HepG2 (cell line): Measurements from ENCODE around the gene HEMK1. TPM values are rescaled to one million over a fixed set of nuclear protein-coding genes. Genes with fewer than 3 reads are reported as not detected.

Experiments
- CC2D1A ChIP-seq: sonication (generic); formaldehyde crosslinking; IDR thresholded peaks from 2 replicates; pipeline ENCODE4 v1.8.1; 2023; ENCODE audit warnings: mild to moderate bottlenecking, missing genetic modification reagents
- DNMT1 ChIP-seq: sonication (generic); formaldehyde crosslinking; IDR thresholded peaks from 2 replicates; pipeline ENCODE4 v1.5.1; 2020; ENCODE audit warnings: mild to moderate bottlenecking, missing genetic modification reagents
- GLI4 ChIP-seq: sonication (generic); formaldehyde crosslinking; IDR thresholded peaks from 2 replicates; pipeline ENCODE4 v1.5.1; 2020; ENCODE audit warnings: missing genetic modification reagents, mild to moderate bottlenecking, moderate library complexity, borderline replicate concordance
- HNF4G ChIP-seq, 2 experiments: sonication (generic) in 1 of 2; formaldehyde crosslinking in 1 of 2; IDR thresholded peaks; 2 replicates each; pipeline versions ENCODE4 v1.4.0 to v1.6.1; 2011 to 2020; ENCODE audit warnings: borderline replicate concordance in 2 of 2, low read depth in 2 of 2, mild to moderate bottlenecking in 2 of 2, low read length in 1 of 2, missing genetic modification reagents in 1 of 2, moderate library complexity in 1 of 2
- MBD4 ChIP-seq: IDR thresholded peaks from 2 replicates; pipeline ENCODE4 v1.6.1; 2012; ENCODE audit warnings: low read length, inconsistent platforms, borderline replicate concordance
- NFATC3 ChIP-seq: sonication (generic); formaldehyde crosslinking; IDR thresholded peaks from 2 replicates; pipeline ENCODE4 v1.5.1; 2020; ENCODE audit warnings: mild to moderate bottlenecking, missing genetic modification reagents
- RFXANK ChIP-seq: IDR thresholded peaks from 2 replicates; pipeline ENCODE4 v1.6.1; 2016
- SIX4 ChIP-seq: sonication (generic); formaldehyde crosslinking; IDR thresholded peaks from 2 replicates; pipeline ENCODE4 v1.4.0; 2020; ENCODE audit warnings: missing genetic modification reagents
- SP1 ChIP-seq, 2 experiments: fragments of 450-650 bp in 1 of 2; sonication (generic) in 1 of 2; formaldehyde crosslinking in 1 of 2; IDR thresholded peaks; 2 replicates each; pipeline versions ENCODE4 v1.4.0 to v1.6.1; 2016 to 2020; ENCODE audit warnings: missing genetic modification reagents in 1 of 2
- SUZ12 ChIP-seq: fragments of 150-350 bp; IDR thresholded peaks from 2 replicates; pipeline ENCODE4 v1.6.1; 2014; ENCODE audit warnings: low read depth, low read length
- ZNF615 ChIP-seq: sonication (generic); formaldehyde crosslinking; IDR thresholded peaks from 2 replicates; pipeline ENCODE4 v1.5.0; 2020; ENCODE audit warnings: mild to moderate bottlenecking, missing genetic modification reagents, borderline replicate concordance
- ZNF672 ChIP-seq: sonication (generic); formaldehyde crosslinking; IDR thresholded peaks from 2 replicates; pipeline ENCODE4 v1.8.1; 2022; ENCODE audit warnings: missing genetic modification reagents
- ZNF775 ChIP-seq: sonication (generic); formaldehyde crosslinking; IDR thresholded peaks from 2 replicates; pipeline ENCODE4 v1.4.0; 2020; ENCODE audit warnings: missing genetic modification reagents, mild to moderate bottlenecking, moderate library complexity, borderline replicate concordance
- ZSCAN22 ChIP-seq: sonication (generic); formaldehyde crosslinking; IDR thresholded peaks from 2 replicates; pipeline ENCODE4 v1.4.0; 2020; ENCODE audit warnings: mild to moderate bottlenecking, missing genetic modification reagents
- polyA plus RNA-seq, 8 experiments: library from polyadenylated mRNA; depleted of rRNA in 3 of 8; stranded (reverse) in 7 of 8; unstranded in 1 of 8; fragments of >200 nt; fragmentation: Illumina TruSeq in 4 of 8; extraction: Trizol in 4 of 8; gene quantifications; 2 replicates each; pipeline versions ENCODE4 v1.2.1 to v1.2.3, GENCODE V29; 2011 to 2016; ENCODE audit warnings: low read depth in 4 of 8, missing spikeins in 1 of 8, mixed read lengths in 1 of 8; ENCODE audit not compliant: insufficient read depth in 1 of 8
- total RNA-seq, 5 experiments: library from RNA; depleted of rRNA; stranded (reverse); fragments of >200 nt; fragmentation: Illumina TruSeq; extraction: Trizol; gene quantifications; 2 replicates each; pipeline ENCODE4 v1.2.3, GENCODE V29; 2016; ENCODE audit warnings: low read depth in 1 of 5
- TF ChIP-seq, protein P1 (sequence below): sonication (generic); formaldehyde crosslinking; IDR thresholded peaks from 2 replicates; pipeline ENCODE4 v1.5.0; 2020; ENCODE audit warnings: mild to moderate bottlenecking, missing genetic modification reagents, borderline replicate concordance
- TF ChIP-seq, protein P2 (sequence below): sonication (generic); formaldehyde crosslinking; IDR thresholded peaks from 2 replicates; pipeline ENCODE4 v1.5.0; 2020; ENCODE audit warnings: missing genetic modification reagents, mild to moderate bottlenecking, borderline replicate concordance
- TF ChIP-seq, protein P3 (sequence below): sonication (generic); formaldehyde crosslinking; IDR thresholded peaks from 2 replicates; pipeline ENCODE4 v1.4.0; 2020; ENCODE audit warnings: missing genetic modification reagents
- TF ChIP-seq, protein P4 (sequence below): IDR thresholded peaks from 2 replicates; pipeline ENCODE4 v1.6.1; 2016; ENCODE audit warnings: missing genetic modification reagents, missing compliant biosample characterization
- TF ChIP-seq, protein P5 (sequence below): sonication (generic); formaldehyde crosslinking; IDR thresholded peaks from 2 replicates; pipeline ENCODE4 v1.4.0; 2020; ENCODE audit warnings: missing genetic modification reagents

HEMK1 gene
- total and polyA plus RNA-seq, 2 of the 13 experiments (the other 11 are each of a cell fraction or from before 2014, with no cell fraction given), result 9.8 to 12.6 TPM

DNA sequence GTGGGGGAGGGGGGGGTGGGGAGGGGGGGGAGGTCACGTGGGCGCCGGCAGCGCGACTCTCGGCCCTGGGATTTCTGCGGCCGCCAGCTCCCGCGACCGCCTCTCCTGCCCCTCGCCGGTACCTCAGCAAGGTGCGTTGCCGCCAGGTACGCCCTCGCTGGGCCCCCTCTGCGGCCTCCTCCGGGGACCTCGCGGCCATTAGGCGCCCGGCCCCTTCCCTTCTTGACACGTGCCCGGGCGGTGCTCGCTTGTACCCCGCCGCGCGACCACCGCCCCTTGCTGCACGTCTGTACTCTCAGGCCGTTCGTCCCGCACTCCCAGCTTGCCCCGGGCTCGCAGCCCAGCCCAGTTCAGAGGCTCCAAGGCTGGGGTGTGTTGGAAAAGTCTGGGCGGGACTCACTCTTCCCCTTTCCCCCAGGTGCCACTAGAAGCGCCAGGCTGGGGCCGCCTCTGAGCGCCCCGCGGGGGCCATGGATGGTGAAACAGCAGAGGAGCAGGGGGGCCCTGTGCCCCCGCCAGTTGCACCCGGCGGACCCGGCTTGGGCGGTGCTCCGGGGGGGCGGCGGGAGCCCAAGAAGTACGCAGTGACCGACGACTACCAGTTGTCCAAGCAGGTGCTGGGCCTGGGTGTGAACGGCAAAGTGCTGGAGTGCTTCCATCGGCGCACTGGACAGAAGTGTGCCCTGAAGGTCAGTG, 47.9 kb downstream of the HEMK1 start, which contains the start of gene MAPKAPK3 (continued):
- TF ChIP-seq, protein P1, sequence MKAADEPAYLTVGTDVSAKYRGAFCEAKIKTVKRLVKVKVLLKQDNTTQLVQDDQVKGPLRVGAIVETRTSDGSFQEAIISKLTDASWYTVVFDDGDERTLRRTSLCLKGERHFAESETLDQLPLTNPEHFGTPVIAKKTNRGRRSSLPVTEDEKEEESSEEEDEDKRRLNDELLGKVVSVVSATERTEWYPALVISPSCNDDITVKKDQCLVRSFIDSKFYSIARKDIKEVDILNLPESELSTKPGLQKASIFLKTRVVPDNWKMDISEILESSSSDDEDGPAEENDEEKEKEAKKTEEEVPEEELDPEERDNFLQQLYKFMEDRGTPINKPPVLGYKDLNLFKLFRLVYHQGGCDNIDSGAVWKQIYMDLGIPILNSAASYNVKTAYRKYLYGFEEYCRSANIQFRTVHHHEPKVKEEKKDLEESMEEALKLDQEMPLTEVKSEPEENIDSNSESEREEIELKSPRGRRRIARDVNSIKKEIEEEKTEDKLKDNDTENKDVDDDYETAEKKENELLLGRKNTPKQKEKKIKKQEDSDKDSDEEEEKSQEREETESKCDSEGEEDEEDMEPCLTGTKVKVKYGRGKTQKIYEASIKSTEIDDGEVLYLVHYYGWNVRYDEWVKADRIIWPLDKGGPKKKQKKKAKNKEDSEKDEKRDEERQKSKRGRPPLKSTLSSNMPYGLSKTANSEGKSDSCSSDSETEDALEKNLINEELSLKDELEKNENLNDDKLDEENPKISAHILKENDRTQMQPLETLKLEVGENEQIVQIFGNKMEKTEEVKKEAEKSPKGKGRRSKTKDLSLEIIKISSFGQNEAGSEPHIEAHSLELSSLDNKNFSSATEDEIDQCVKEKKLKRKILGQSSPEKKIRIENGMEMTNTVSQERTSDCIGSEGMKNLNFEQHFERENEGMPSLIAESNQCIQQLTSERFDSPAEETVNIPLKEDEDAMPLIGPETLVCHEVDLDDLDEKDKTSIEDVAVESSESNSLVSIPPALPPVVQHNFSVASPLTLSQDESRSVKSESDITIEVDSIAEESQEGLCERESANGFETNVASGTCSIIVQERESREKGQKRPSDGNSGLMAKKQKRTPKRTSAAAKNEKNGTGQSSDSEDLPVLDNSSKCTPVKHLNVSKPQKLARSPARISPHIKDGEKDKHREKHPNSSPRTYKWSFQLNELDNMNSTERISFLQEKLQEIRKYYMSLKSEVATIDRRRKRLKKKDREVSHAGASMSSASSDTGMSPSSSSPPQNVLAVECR (CRISPR knock-in tag), result peak; percentile 63; the same call in 1 of the 2 replicates
- no peak for TF ChIP-seq HNF4G (IDR thresholded peaks at IDR 0.05; ENCODE audit: borderline replicate concordance, low read depth, low read length)
- TF ChIP-seq HNF4G (CRISPR knock-in tag; IDR thresholded peaks at IDR 0.05; ENCODE audit: borderline replicate concordance, low read depth), result no peak
- no peak for TF ChIP-seq DNMT1
- TF ChIP-seq, protein P2, sequence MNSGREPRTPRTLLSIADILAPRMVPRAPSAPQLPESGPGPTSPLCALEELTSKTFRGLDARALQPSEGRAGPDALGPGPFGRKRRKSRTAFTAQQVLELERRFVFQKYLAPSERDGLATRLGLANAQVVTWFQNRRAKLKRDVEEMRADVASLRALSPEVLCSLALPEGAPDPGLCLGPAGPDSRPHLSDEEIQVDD (CRISPR knock-in tag), result no peak
- TF ChIP-seq, protein P3, sequence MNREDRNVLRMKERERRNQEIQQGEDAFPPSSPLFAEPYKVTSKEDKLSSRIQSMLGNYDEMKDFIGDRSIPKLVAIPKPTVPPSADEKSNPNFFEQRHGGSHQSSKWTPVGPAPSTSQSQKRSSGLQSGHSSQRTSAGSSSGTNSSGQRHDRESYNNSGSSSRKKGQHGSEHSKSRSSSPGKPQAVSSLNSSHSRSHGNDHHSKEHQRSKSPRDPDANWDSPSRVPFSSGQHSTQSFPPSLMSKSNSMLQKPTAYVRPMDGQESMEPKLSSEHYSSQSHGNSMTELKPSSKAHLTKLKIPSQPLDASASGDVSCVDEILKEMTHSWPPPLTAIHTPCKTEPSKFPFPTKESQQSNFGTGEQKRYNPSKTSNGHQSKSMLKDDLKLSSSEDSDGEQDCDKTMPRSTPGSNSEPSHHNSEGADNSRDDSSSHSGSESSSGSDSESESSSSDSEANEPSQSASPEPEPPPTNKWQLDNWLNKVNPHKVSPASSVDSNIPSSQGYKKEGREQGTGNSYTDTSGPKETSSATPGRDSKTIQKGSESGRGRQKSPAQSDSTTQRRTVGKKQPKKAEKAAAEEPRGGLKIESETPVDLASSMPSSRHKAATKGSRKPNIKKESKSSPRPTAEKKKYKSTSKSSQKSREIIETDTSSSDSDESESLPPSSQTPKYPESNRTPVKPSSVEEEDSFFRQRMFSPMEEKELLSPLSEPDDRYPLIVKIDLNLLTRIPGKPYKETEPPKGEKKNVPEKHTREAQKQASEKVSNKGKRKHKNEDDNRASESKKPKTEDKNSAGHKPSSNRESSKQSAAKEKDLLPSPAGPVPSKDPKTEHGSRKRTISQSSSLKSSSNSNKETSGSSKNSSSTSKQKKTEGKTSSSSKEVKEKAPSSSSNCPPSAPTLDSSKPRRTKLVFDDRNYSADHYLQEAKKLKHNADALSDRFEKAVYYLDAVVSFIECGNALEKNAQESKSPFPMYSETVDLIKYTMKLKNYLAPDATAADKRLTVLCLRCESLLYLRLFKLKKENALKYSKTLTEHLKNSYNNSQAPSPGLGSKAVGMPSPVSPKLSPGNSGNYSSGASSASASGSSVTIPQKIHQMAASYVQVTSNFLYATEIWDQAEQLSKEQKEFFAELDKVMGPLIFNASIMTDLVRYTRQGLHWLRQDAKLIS (CRISPR knock-in tag), result no peak
- no peak for TF ChIP-seq ZSCAN22 (CRISPR knock-in tag)
- TF ChIP-seq CC2D1A, result 0 out of 2 replicates have a peak, but pooled peaks have one; percentile 24
- TF ChIP-seq RFXANK, result no peak
- TF ChIP-seq SIX4 (CRISPR knock-in tag), result no peak
- no peak for TF ChIP-seq ZNF775 (CRISPR knock-in tag)
- no peak for TF ChIP-seq MBD4
- no peak for TF ChIP-seq SUZ12
- no peak for TF ChIP-seq NFATC3
- TF ChIP-seq, protein P4, sequence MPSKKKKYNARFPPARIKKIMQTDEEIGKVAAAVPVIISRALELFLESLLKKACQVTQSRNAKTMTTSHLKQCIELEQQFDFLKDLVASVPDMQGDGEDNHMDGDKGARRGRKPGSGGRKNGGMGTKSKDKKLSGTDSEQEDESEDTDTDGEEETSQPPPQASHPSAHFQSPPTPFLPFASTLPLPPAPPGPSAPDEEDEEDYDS (CRISPR knock-in tag), result no peak
- TF ChIP-seq ZNF615 (CRISPR knock-in tag), result no peak
- no peak for TF ChIP-seq GLI4
- TF ChIP-seq SP1 (IDR thresholded peaks at IDR 0.05), result no peak
- no peak for TF ChIP-seq SP1 (CRISPR knock-in tag; IDR thresholded peaks at IDR 0.05)
- no peak for TF ChIP-seq ZNF672 (CRISPR knock-in tag)
- TF ChIP-seq, protein P5, sequence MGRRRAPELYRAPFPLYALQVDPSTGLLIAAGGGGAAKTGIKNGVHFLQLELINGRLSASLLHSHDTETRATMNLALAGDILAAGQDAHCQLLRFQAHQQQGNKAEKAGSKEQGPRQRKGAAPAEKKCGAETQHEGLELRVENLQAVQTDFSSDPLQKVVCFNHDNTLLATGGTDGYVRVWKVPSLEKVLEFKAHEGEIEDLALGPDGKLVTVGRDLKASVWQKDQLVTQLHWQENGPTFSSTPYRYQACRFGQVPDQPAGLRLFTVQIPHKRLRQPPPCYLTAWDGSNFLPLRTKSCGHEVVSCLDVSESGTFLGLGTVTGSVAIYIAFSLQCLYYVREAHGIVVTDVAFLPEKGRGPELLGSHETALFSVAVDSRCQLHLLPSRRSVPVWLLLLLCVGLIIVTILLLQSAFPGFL (CRISPR knock-in tag), result 0 out of 2 replicates have a peak, but pooled peaks have one; percentile 27
